ENCODE data around the gene AQP6.
"Not testable (repeated sequence)": the region's sequence is repeated elsewhere in the genome, so short reads cannot be mapped to it uniquely, and the experiment has no call there.

The AQP6 gene

DNA sequence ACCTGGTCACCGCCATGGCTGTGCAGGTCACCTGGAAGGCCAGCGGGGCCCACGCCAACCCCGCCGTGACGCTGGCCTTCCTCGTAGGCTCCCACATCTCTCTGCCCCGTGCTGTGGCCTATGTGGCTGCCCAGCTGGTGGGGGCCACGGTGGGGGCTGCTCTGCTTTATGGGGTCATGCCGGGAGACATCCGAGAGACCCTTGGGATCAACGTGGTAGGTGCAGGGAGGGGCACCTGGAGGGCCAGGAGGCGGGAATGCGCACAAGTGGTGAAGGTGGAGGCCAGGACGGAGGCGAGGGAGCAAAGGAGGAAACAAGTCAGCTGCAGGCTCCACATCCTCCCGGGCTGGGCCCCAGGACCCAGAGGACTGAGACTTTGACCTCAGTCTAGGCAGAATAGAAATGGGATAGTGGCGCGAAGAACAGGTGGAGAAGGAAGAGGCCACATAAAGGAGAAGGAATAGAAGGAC is 649 bp downstream of the AQP6 start:
- no peak for DNase-seq

DNA sequence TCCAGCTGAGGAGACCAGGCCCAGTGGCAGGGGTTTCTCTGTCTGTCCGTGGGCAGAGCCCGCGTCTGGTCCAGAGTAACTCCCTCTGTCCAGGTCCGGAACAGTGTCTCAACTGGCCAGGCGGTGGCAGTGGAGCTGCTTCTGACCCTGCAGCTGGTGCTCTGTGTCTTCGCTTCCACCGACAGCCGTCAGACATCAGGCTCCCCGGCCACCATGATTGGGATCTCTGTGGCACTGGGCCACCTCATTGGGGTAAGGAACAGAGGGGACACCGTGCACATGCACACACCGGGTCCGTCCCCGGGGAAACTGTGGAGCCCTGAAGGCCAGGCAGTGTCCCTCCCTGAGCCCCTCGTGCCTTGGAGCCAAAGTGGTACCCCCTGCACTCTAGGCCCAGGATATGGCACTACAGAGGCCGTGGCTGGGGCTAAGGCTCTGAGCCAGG is 1.5 kb downstream of the AQP6 start:
- no peak for DNase-seq

DNA sequence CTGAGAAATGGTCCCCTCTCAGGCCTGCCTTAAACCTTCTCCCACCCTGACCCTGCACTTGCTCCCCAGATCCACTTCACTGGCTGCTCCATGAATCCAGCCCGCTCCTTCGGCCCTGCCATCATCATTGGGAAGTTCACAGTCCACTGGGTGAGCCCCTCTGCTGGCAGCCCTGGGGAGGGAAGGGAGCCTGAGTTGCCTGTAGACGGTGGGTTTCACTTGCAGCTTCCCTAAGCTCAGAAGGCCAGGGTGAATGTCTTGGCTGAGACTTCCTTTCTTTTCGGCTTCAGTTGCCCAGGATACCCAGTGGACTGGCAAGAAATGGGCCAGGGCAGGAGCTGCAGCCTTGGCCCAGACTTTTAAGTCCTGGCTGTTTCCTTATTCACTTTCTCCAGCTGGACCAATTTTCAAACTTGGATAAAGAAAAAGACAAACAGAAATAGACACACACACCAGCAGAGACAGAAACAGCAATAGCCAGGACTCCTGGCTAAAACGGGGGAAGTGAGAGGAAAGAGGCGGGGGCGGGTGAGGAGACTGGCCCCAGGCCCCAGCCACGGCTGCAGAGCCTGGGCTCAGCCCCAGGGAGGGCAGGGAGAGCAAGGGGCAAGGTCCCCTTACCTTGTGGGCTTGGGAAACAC is 2.0 kb downstream of the AQP6 start:
- DNase-seq: no peak

DNA sequence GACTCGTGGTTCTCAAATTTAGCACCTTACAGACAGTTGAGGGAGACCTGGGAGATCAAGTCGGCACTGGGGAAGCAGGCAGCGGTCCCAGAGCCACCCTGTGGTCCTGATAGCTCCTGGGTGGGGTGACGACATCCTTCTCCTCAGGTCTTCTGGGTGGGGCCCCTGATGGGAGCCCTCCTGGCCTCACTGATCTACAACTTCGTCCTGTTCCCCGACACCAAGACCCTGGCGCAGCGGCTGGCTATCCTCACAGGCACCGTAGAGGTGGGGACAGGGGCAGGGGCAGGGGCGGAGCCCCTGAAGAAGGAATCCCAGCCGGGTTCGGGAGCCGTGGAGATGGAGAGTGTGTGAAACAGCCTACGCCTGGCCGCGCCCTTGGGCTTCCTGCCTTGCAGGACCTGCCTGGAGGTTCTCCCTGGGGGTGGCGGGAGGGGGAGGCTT is 2.6 kb downstream of the AQP6 start:
- no peak for DNase-seq

DNA sequence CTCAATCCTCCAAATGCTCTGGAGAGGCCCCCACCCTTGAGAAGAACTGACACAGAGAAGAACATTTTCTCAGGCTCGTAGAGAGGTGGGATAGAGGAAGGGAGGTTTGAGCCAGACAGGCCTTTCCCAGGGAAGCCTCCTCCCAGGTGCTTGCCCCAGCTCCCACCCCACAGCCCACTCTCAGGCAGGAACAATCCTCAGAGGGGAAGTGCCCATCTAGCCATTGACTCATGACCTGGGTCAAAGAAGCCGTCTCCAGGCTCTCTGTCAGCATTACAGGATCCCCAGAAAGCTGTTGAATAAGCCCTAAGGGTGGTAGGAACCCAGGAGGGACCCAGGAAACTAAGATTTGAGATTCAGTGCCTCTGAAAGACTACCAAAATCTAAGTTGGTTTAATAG is 3.8 kb downstream of the AQP6 start:
- DNase-seq: no peak

DNA sequence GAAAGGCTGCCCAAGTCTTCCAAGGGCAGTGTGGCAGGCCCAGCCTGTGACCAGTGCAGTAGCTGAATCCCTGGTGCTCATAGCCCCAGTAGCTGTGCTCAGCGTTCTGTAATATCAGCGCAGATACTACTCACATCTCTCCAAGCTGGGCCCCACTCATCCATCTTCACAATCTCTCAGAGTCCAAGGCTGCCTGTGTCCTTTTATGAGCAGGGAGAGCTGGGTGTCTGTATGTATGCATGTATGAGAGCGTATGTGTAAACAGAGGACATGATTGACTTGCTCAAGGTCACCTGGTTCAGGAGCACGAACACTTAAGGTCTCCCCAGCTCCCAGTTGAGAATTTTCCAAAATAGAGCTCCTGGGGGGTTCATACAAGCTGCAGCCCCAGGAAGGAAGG is 5.4 kb downstream of the AQP6 start:
- DNase-seq: no peak

DNA sequence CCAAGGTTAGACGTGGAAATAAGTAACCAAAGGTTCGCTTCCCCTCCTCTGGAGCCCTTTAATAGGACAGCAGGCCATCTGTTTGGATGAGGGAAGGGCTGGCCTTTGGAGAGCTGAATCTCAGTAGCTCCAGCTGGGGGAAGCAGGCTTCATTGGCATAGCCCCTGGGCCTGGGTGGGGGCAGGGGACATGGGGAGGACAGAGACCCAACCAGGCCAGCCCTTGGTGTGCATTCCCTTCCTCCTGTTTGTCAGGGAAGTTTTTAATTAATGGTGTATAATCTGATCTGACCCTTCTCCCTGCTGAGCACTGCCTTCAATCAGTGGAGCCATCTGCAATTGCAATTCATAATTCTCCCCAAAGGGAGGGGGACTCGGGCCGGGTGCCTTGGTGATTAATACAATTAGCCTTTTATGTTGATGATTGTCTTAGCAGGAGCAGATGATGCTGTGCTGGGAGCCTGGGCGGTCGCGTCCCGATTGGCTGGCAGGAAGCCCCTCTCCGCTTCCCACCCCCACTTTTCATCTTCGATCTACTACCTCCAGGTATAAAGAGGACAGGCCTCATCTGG is 6.4 kb downstream of the AQP6 start:
- DNase-seq: no peak

DNA sequence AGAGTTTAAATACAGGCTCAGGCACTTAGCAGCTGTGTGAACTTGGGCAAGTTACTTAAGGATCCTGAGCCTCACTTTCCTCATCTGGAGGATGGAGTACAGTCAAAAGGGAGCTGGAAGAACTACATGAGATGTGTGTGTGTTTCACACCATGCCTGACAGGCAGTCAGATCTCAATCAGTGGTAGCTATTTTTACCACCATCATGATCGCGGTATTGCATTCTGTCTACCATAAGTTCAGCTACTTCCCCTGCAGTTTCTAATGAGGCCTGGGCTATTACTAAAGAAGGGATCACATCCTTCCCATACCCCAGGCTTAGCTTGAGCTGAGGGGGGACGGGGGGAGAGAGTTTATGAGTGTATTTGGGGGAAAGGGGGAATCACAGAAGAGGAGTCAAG is 7.0 kb downstream of the AQP6 start:
- DNase-seq: no peak

DNA sequence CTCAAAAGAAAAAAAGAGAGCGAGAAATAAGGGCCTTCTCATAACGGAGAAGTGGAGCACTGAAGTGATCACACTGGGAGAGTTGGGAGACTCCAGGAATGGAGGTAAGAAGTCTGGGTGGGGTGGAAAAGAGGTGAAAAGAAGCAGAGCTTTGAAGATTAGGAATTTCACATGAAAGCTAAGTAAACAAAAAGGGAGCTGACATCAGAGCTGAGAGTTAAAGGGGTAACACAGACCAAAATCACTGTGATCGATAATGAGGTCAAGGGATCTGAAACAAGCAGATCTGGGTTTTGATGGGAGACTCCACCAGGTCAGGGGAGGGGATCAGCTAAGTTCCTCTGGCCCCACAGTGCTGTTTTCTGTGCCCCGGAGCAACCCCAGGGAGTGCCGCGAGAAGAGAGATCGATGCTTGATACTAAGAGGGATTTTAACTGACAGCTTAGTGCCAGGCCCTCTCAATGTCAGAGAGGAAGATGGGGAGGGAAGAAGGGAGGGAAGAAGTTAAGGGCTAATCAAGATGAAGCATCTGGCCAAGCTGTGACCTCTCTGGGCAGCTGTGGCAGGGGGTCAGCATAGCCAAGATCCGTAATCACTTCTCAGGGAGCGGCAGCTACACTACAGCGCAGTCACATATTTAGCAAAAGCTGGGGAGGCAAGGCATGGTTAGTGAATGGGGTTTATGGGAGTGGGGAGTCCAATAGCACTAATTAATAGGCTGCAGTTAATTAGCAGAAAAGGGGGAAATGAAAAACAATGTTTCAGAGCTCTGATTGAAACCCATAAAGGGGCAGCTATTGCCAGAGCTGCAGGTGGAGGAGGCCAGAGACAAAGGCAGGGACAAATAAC is 8.0 kb downstream of the AQP6 start:
- DNase-seq: no peak

DNA sequence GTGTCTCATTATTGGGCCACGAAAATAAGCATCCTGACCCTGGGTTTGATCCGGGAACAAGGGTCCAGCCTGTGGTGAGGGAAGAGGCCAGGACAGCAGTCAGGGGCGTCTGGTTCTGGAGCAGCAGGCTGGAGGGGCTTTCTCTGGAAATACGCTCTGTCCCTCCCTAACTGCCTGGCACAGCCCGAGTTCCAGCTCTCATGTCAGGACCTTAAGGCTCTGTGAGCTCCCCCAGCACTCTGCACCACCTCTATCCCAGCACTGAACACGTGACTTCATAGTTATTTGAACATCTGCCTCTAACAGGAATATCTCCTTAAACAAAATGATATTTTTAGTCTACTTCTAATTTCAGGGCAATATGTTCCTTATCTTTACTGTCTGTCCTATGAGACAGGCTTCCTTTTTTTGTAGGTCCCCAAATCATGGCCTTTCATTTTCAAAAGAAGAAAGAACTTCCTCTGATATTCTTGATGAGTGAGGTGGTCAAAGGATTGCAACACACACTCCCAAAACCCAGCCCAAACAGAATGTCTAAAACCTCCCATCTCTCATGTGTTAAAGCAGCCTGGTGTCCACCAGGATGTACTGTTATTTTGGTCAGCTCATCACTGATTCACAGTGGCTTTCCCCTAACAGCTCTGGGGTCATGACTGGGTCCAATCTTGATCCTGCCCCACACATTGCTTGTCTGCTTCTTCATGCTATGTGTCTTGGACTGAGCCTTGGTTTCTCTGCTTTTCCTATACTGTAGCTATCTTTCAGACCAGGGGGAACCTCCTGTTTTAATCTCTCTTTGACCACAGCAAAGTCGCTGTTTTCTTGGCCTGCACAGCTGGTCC is 9.7 kb downstream of the AQP6 start:
- no peak for DNase-seq

DNA sequence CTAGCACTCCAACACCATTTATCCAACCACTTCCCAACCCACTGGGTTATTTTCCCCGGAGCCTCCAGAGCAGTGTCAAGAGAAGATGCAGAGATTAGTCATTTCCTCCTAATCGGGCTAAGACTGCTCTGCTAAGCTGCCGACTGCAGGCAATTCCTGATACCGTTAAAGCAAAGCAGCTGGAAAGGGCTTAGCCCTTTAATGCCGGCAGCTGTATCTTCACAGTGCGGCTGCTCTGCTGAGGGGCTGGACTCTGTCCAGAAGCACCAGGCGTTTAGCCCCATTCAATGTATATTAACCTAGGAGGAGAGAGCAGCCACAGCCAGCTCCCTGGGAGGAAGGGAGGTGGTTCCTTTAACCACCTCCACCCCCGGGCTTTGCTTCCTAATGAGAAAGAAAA is 11.1 kb downstream of the AQP6 start:
- DNase-seq: no peak

DNA sequence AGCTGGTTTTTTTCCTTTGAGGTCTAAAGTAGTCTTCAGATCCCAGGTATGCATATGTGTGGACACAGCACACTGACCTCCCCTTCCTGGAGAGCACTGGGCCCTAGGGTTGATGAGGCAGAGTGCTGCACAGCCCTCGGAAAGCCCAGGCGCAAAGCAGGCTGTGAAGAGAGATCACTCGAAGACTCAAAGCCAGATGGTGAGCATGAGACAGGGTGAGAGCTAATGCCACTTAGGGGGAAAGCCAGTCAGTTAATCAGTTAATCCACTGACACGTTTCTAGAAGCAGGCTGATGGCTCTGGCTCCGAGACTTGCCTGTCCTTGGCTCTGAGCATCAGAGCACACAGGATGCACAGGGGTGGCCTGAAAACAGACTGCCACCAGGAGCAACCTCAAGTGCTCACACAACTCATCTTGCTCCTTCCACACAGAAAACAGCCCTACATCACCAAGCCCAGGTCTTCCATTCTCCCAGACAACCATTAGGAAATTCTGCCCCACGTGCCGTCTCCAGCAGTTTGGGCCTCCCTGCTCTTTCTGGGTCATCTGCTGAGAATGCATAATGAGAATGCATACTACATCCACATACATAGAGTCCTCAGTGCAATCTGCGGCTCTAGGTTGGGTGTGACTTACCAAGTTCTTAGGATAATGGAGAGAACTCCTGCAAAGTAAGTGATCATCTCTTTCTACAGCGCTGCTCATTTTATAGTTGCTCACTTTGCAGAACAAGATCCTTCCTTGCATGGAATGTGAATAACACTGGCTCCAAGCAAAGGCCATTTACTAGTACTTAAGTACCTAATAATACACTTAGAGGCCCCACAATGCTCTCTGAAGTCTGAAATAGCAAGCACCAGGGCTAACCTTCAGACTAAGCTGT is 12.0 kb downstream of the AQP6 start:
- no peak for DNase-seq

DNA sequence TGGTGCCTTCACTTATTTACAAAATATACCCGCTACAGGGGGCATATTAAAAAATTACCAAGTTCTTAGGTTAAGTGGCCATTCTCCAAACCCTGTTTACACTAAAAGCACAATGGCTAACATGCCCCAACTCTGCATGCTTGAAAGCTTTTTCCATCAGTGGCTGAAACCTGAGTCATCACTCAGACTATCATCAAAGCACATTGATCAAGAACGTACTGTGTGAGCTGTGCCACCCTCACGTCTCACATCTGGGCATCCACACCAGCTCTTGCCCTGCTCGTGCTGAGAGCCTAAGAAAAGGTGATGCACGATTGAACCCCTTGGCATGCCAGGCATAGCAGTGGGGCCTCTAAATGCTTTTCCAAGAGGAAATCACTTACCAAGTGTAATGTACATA is 13.2 kb downstream of the AQP6 start:
- DNase-seq: no peak

DNA sequence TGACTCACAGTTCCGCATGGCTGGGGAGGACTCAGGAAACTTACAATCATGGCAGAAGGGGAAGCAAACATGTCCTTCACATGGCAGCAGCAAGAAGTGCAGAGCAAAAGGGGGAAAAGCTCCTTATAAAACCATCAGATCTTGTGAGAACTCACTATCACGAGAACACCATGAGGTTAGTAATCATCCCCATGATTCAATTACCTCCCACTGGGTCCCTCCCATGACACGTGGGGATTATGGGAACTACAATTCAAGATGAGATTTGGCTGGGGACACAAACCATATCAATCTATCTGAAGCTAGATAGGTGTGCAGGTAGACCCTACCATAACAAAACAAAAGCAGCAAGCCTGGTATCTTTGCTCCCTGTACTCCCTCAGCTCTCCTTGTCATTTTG is 13.7 kb downstream of the AQP6 start:
- not testable (repeated sequence) for DNase-seq

DNA sequence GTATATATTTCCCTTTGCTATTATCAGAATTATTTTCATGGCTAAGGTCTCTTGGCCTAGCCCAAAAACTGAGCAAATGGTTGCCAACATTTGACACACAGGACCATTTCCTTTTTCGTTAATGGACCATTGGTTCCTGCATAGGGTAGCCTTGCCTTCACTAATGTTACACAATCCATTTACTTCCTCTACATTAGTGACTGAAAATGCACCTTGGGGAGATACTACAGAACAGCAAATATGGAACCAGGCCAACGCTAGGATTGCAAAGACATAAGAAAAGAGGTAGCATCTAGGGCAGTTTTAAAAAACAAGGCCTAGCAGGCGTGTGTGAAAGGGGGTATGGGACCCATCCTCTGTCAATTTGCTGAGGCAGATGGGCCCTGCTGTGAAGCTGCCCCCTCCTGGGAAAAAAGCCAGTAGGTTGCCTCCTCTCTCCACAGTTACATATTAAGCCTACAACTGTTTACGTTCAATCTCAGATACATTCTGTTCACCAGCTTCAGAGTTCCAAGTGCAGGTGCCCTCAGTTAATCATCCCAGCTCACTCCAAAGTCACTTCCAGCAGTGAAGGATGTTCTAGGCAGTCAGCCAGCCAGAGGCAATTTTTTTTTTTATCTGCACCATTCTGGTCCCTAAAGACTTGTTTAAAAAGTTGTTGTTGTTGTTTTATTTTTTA is 15.0 kb downstream of the AQP6 start:
- DNase-seq: no peak

DNA sequence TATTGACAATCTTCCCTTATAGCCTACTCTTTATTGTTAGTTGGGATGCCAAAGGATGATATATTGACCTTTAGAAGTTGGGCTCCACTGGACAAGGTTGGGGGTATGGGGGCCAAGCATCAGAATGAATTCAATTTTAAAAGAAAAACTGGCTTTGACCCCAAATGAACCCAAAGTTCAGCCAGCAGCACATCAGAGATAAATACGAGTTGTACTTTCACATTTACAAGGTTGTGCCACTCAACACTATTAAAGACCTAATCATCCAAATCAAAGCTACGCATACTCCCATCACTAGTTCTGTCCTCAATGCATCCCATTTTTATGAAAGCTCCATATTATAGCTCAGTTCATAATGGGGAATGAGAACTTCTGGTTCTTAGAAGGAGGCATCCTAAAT is 16.7 kb downstream of the AQP6 start:
- not testable (repeated sequence) for DNase-seq

DNA sequence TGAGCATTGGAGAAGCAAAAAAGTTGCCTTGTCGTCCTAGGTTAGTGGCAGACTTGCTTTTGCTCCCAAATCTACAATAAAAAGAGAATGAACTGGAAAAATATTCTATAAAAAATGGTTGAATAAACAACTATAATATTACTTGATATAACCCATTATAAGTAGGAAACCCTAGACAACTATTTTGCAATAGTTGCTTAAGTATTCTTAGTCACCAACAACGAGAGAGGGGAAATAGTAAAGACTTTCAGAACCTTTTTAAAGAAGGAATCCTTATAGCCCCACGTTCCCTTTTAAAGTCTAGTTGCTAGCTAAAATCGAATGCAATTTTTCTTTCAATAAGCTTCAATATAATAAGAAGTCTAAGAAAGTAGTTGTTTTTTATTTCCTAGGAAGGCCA is 17.5 kb downstream of the AQP6 start:
- DNase-seq: no peak

DNA sequence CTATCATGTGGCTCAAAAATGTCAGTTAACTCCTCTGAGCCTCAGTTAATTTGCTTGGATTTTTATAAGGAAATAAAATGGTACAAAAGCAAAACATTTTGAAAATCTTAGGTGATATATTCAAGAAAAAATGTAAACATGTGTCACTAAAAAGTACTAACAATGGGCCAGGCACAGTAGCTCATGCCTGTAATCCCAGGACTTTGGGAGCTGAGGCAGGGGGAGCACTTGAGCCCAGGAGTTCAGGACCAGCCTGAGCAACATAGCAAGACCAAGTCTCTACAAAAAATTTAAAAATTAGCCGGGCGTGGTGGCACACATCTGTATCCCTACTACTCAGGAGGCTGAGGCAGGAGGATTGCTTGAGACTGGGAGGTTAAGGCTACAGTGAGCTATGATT is 25.7 kb downstream of the AQP6 start:
- no peak for DNase-seq

DNA sequence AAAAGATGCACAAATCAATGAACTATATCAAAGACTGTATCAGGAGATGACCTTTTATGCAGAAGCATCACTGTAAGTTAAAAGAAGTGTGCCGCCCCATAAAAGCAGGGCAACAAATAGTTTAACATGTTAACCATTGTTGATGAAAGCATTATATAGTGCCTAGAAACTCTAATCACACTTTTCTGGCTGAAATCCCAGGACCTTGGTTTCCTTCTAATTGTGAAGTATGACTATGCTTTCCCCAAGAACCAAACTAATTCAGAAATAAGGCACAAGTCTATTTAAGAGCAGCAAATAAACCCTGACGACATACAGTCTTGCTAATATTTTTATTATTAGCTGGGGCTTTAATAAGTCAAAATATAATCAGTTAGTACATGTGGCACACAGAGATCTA is 30.8 kb downstream of the AQP6 start:
- DNase-seq: no peak

DNA sequence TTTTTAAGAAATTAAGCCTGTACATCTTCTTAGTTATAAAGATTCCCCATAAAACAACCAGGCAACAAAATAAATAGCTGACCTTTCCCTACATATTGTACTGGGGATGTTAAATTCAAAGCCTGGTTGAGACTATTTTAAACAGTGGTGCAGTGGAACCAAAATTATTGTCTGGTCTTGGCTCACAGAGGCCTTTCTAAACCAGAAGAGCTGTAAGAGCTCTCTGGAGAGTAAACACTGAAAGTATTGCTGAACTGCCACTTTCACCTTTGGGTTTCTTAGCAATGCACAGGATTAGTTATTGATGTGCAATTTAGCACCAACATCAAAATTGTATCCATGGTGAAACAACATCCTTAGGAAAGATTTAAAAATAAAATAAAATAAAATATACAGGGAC is 31.9 kb downstream of the AQP6 start:
- no peak for DNase-seq

DNA sequence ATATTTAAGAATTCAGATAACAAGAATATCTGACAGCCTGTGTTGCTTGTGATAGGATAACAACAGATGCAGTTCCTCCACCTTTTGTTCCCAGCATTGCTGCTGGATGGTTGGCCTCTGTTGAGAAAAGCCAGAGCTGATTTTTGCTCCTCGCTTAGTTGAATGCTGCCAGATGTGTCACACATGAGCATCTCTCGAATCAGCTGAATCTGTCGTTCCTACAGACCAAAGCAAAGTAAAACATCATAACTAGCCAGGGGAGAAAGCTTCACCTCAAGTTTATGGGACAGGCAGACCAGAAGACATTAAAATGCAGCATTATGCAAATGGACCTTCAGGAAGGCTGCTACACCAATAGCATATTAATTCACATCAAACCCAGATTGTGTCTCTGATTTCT is 32.4 kb downstream of the AQP6 start:
- DNase-seq: no peak

All from T-helper 9 cell (primary cell).